Lung (tissue), 12 donors: ENCODE data around the gene PLEKHA6. TPM values are rescaled to one million over a fixed set of nuclear protein-coding genes. Genes with fewer than 3 reads are reported as not detected.

Experiments used
- ATAC-seq: fragments of 200-7000 bp; cut with Tn5 transposase; one replicate; pipeline ENCODE4 v1.9.1; 2020; ENCODE audit warnings: moderate number of reproducible peaks; ENCODE audit not compliant: insufficient read depth, low FRiP score
- DNase-seq, 3 donors: peaks; one replicate each; pipeline ENCODE4 v3.0.0-alpha.2; 2013 to 2017
- H3K27ac ChIP-seq, 2 donors: one replicate each; pipeline ENCODE4 v1.5.1; 2013; ENCODE audit warnings: mild to moderate bottlenecking in 2 of 2, moderate library complexity in 2 of 2, control low read depth in 1 of 2, inconsistent platforms in 1 of 2, low read depth in 1 of 2, low read length in 1 of 2
- H3K27me3 ChIP-seq, 3 donors: one replicate each; pipeline ENCODE4 v1.5.1; 2013; ENCODE audit warnings: low read length in 2 of 3; ENCODE audit not compliant: control insufficient read depth in 3 of 3, insufficient read depth in 3 of 3
- H3K36me3 ChIP-seq, 4 donors: one replicate each; pipeline ENCODE4 v1.5.1; 2013; ENCODE audit warnings: low read length in 4 of 4, mild to moderate bottlenecking in 1 of 4, moderate library complexity in 1 of 4; ENCODE audit not compliant: control insufficient read depth in 4 of 4, insufficient read depth in 4 of 4
- H3K4me1 ChIP-seq, 5 donors: one replicate each; pipeline ENCODE4 v1.5.1; 2013; ENCODE audit warnings: low read length in 5 of 5, mild to moderate bottlenecking in 2 of 5, moderate library complexity in 1 of 5; ENCODE audit not compliant: control insufficient read depth in 5 of 5, insufficient read depth in 5 of 5
- H3K4me3 ChIP-seq: one replicate; pipeline ENCODE4 v1.5.1; 2013; ENCODE audit warnings: mild to moderate bottlenecking, control low read depth, moderate library complexity
- H3K9ac ChIP-seq, 2 donors: one replicate each; pipeline ENCODE4 v1.5.1; 2013; ENCODE audit warnings: low read length in 2 of 2, control low read depth in 1 of 2; ENCODE audit not compliant: insufficient read depth in 1 of 2
- H3K9me3 ChIP-seq, 4 donors: one replicate each; pipeline ENCODE4 v1.5.1; 2013; ENCODE audit warnings: low read length in 3 of 4, mild to moderate bottlenecking in 1 of 4, moderate library complexity in 1 of 4; ENCODE audit not compliant: control insufficient read depth in 4 of 4, insufficient read depth in 3 of 4
- CTCF ChIP-seq: IDR thresholded peaks from 2 replicates; pipeline ENCODE4 v1.5.1; 2012; ENCODE audit warnings: mild to moderate bottlenecking; ENCODE audit errors: control extremely low read depth, extremely low read depth
- WGBS, 2 donors: extraction: QIAGEN DNeasy Blood & Tissue Kit; methylation state at CpG; one replicate each; pipeline ENCODE4 v1.1.7; 2013; 5-methylcytosine and 5-hydroxymethylcytosine counted together
- polyA plus RNA-seq, 2 donors: library from polyadenylated mRNA; stranded (reverse); fragments of 200-250 nt; gene quantifications; one replicate each; pipeline ENCODE4 v1.2.1, GENCODE V29; 2013
- total RNA-seq, 2 donors: library from RNA; depleted of rRNA in 1 of 2; stranded (reverse); fragments of >200 nt in 1 of 2; gene quantifications; one replicate each; pipeline ENCODE4 v1.2.1, GENCODE V29; 2014 to 2021
- donor health status: control.
- donor health status: control.
- donor health status: Bipolar disorder and iron deficiency.
- donor health status: healthy.
- donor health status: DM: yes; HTN: yes; CAD: no.

The PLEKHA6 gene
- total and polyA plus RNA-seq, 4 donors, result 0.88 to 10.5 (median 3.3) TPM

- ATAC-seq, result peak; percentile 55
- peak overlapping the region in 1 of 2 donors; percentile 25 for H3K27ac ChIP-seq
These were observed 11.0 kb downstream of the PLEKHA6 start for GRCh38 chr1:204348722-204349121.

GRCh38 chr1:204348242-204348641, 11.5 kb downstream of the PLEKHA6 start:
- Histone ChIP-seq H3K4me1 (peaks cover 0 to 50% (median 20%) of the 10 kb centered on the region in 5 donors), H3K27me3 (no peaks in the 10 kb centered on the region), H3K9me3 (no peaks in the 10 kb centered on the region), H3K4me3 (no peak overlapping the region), H3K9ac (peak overlapping the region in 1 of 2 donors; percentile 7), H3K27ac (peak overlapping the region; percentile 55 to 62), H3K36me3 (no peaks in the 10 kb centered on the region)
- TF ChIP-seq CTCF, result no peak
- DNase-seq (peak in 2 of 3 donors; percentile 59 to 61), ATAC-seq (no peak)
- WGBS, 2 donors, result 70 to 87% methylated on average over 6 of the region's 6 CpGs

More at GRCh38 chr1:204348722-204349121, 11.0 kb downstream of the PLEKHA6 start:
- no peaks in the 10 kb centered on the region for H3K27me3 ChIP-seq
- H3K9ac ChIP-seq, result peak overlapping the region in 1 of 2 donors; percentile 17
- H3K36me3 ChIP-seq, result no peaks in the 10 kb centered on the region
- H3K4me1 ChIP-seq, result peaks cover 0 to 50% (median 20%) of the 10 kb centered on the region in 5 donors
- WGBS, 2 donors, result 24 to 45% methylated on average over 6 of the region's 6 CpGs
- no peak for TF ChIP-seq CTCF
- no peaks in the 10 kb centered on the region for H3K9me3 ChIP-seq
- DNase-seq, result peak; percentile 91 to 95 (median 93)
- H3K4me3 ChIP-seq, result no peak overlapping the region

- Histone ChIP-seq H3K27me3 (no peaks in the 10 kb centered on the region), H3K4me1 (peaks cover 0 to 49% (median 19%) of the 10 kb centered on the region in 5 donors), H3K4me3 (no peak overlapping the region), H3K9me3 (no peaks in the 10 kb centered on the region), H3K9ac (no peak overlapping the region), H3K36me3 (no peaks in the 10 kb centered on the region), H3K27ac (no peak overlapping the region)
- no peak for TF ChIP-seq CTCF
- DNase-seq (no peak), ATAC-seq (no peak)
- 86 to 87% methylated on average over 6 of the region's 6 CpGs for WGBS, 2 donors
These were observed 13.6 kb downstream of the PLEKHA6 start for GRCh38 chr1:204345941-204346645.

GRCh38 chr1:204345438-204345841, 14.3 kb downstream of the PLEKHA6 start:
- Histone ChIP-seq H3K4me1 (peaks cover 0 to 49% (median 14%) of the 10 kb centered on the region in 5 donors), H3K4me3 (no peak overlapping the region), H3K9me3 (no peaks in the 10 kb centered on the region), H3K9ac (no peak overlapping the region), H3K27me3 (no peaks in the 10 kb centered on the region), H3K27ac (no peak overlapping the region), H3K36me3 (no peaks in the 10 kb centered on the region)
- DNase-seq (no peak), ATAC-seq (no peak)
- WGBS, 2 donors, result 57 to 84% methylated on average over 5 of the region's 5 CpGs
- TF ChIP-seq CTCF, result no peak
